Stimulated activated CD4-positive, alpha-beta T cell treated with anti-CD3 and anti-CD28 coated beads, Interleukin-4, amount 100 ng/mL, for 4 hours (primary cell): ENCODE results near the gene PRDM15.

ENCODE experiments used
- DNase-seq, 2 experiments: peaks; one replicate each; pipeline ENCODE4 v3.0.0-alpha.2; 2020

PRDM15 gene

GRCh38 chr21:41859297-41859980, 19.7 kb downstream of the PRDM15 start:
- no peak for DNase-seq

GRCh38 chr21:41858466-41859296, 20.5 kb downstream of the PRDM15 start:
- DNase-seq = no peak

DNA sequence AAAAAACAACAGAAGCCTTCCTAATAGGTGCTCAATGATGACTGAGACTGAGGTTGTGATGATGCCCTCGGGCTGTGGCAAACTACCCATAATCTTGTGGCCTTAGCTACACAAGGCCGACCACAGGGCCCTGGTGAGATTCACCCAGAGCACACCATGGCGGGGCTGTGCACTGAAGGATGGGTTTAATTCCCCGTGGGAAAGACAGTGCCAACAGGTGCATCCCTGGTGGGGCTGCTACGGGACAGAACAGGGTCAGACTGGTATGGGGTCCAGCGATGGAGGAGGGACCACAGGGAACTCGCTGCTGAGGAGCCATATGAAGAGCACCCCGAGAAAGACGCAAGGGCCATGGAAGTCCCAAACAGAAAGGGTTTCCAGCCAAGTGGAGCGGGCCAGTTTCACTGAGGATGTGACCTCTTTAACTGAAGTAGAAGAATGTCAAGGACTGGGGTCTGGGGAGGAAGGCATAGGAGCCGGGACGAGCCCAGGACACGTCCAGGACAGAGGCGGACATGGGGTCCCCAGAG, 21.3 kb downstream of the PRDM15 start:
- DNase-seq = no peak

DNA sequence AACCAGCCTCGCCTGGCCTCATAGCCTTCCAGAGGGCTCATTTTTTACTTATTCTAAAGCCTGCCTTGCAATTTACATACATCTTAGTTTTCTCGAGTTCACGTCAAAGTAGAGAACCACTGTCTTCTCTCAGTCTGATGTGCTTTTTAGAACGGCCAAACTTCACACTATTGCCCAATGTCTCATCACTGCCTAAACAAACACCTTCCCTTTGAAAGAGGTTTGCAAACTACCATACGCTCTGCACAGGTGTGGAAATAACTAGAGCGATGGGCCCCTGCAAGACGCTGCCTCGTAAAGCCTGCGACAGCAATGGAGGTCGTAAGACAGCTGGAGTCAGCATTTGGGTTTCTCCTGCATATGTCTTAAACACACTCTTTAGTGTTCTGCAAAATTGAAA, 22.6 kb downstream of the PRDM15 start:
- no peak for DNase-seq

- DNase-seq = no peak
Observed at GRCh38 chr21:41854426-41854995, 24.6 kb downstream of the PRDM15 start.

GRCh38 chr21:41852929-41853320, 26.2 kb downstream of the PRDM15 start:
- DNase-seq = no peak

GRCh38 chr21:41852151-41852928, 26.8 kb downstream of the PRDM15 start:
- DNase-seq = no peak

GRCh38 chr21:41851090-41851790, 27.9 kb downstream of the PRDM15 start:
- DNase-seq = no peak

GRCh38 chr21:41850085-41850484, 29.1 kb downstream of the PRDM15 start:
- no peak for DNase-seq

- DNase-seq = no peak
Observed at GRCh38 chr21:41848958-41849580, 30.1 kb downstream of the PRDM15 start.

DNA sequence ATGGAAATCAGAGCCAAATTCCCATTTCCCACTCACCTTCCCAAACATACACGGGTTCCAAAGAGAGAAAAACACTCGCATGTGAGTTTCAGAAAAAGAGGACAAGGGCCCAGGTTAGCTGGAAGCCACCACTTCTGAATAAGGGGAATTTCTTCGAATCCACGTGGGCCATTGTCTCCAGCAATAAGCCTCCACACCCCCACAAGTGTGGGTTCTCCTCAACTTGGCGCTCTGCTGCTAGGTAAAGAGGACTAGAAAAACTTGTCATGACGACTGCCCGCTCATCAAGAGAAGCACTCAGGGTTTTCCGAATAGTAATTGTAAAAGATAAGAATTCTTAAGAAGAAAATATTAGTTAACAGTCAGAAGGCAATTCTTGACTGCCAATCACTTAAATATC, 30.6 kb downstream of the PRDM15 start:
- no peak for DNase-seq

DNA sequence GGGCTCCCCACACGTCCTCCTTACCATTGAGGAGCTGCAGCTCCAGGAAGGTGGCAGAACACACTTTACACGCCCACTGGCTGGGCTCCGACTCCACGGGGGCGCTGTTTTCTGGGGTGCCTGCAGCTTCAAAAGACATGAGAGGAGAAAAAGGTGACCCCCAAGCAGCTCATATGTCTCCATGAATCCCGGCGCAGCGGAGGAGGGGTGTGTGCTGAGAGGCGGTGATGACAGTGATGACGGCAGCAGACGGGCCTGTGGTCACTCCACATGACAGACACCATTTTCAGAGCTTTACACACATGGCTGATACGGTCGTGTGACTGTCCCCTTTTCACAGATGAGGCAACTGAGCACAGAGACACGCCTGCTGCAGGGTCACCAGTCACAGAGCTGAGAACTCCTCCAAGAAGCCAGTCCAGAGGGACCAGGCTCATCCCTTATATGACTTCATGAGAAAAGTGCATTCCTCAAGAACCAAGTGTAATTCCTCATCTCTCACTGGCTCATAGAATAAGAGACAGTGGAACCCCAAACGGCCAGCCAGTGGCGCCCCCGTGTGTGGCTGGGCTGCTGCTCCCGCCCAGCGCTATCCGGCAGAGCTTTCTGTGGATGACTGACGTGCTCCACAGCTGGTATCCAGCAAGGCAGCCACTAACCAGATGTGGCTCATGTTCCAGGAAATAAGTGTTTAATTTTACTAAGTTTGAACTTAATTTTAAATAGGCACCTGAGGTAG, 31.9 kb downstream of the PRDM15 start:
- no peak for DNase-seq

GRCh38 chr21:41846536-41846935, 32.6 kb downstream of the PRDM15 start:
- DNase-seq = no peak

DNA sequence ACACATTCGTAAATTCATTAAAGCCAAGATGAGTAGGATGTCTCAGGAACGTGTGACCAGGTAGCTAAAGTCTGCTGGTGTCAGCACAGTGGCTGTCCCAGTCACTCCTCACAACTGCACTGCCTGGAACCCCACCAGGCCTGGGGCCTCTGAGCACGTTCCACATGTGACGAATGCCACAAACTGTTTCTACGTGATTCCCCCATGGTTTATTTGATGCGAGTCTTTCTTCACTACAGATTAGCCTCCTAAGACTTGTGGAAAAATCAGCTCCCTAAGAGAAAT, 33.2 kb downstream of the PRDM15 start:
- DNase-seq = no peak

DNA sequence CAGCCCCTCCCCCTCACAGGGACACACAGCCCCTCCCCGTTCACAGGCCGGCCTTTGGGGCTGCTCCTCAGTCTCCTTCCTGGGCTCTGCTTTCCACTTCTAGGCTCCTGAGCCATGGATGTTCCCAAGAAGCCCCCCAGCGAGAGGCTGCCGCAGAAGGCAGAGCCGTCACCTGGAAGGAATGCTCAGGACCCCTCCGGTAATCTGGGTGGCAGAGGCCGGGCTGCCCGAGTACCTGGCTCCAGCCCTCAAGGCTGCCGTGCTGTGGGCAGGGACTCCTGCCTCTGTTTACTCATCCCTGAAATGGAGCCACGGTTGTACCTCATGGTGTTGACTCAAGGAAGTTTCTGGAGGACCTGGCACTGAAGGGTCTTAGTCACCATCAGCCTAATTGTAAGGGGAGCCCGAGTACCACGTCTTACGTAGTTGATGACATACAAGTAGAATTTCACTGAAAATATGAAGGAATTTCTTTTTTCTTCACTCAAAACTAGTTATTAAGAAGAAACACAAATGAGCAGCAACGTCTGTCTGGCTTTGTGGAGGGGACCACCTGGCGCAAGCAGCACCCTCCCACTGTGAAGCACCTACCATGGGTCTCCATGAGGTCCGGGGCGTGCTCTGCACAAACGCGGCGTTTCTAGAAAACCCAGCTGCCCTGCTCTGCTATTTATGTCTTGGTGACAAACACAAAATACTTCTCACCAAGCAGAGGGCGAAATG, 33.7 kb downstream of the PRDM15 start:
- DNase-seq = no peak

DNA sequence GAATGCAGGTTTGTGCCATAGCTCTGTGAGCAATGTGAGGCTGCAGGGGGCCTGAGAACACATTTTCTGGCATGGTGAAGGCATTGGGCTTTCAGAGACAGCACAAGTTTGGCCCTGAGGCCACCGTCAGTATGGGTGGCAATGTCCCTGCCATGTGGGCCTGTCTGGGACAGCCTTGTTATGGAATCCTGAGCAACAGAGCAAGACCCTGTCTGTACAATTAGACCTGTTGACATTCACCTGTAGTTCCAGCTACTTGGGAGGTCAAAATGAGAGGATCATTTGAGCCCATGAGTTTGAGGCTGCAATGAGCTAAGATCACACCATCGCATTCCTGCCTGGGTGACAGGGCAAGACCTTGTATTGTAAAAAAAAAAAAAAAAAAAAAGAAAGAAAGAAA, 35.6 kb downstream of the PRDM15 start:
- no peak for DNase-seq

GRCh38 chr21:41840880-41841279, 38.3 kb downstream of the PRDM15 start:
- no peak for DNase-seq

DNA sequence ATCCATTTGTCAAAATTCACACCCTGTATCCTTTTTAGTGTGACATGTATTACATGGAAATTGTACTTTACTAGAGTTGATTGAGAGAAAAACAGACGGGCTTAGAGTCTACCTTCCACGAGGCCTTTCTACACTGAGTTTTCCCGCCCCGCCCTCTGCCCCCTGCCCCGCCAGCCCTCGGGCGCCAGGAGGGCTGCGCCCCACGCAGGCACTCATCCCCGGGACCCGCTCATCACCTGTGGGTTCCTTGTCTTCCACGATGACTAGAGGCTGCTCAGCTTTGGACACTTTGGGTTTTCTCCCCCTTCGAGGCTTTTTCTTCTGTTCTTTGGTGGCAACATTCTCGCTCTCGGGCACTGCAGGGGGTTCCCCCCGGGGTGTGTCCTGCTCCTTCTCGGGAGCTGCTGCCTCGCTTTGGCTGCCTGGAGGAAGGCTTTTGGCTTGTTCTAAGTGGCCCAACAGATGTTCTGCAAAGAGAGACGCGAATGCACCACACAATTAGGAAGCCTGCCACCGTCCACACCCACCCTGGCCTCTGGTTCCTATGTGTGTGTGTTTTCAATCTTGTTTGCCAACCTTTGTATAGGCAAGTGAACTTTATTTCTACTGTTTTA, 39.6 kb downstream of the PRDM15 start:
- DNase-seq = no peak

GRCh38 chr21:41837756-41838297, 41.3 kb downstream of the PRDM15 start:
- DNase-seq = no peak
